NCI-H1092 (cell line): ENCODE measurements around the gene ABLIM2.
A peak's percentile ranks its signal among the peaks of the same experiment; 100 is the strongest.
"Not testable (repeated sequence)": the region's sequence is repeated elsewhere in the genome, so short reads cannot be mapped to it uniquely, and the experiment has no call there.

Experiments
- DNase-seq: peaks from one replicate; lab custom pipeline; 2025; lab: John Stamatoyannopoulos, UW

The ABLIM2 gene

DNA sequence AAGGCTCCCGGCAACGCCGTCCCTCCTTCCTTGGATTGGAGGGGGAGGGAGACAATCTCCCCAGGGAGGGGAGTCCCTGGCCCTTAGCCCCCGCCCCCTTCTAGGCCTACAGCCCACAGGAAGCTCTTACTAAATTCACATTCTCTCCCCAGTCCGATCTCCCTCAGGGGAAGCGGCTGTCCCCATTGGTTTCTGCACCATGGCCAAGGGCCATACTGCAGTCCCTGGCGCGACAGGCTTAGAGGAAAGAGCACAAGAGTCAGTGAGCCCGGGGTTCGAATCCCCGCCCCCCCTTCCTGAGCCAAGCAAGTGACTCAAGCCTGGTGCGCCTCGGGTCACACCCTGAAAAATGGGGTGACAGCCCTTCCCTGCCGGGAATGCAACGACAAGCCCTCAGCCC lies 1.1 kb downstream of the ABLIM2 start:
- peak; percentile 37 for DNase-seq

DNA sequence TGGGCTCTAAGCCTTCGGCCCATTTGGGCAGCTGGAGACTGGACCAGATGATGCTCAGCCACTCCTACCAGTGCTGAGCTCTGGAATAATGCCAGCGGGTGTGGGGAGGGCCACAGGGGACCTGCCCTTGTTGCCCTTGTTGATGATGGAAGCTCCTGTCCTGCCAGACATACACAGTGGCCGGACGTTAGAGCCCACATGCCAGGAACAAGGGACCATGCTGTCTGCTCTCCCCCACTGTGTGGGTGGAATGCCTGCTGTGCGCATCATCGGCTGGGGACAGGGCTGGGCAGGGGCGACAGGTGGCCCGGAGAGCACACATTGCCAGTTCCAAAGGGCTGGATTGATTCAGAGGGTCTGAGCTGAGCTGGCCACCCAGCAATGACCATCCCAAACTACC lies 2.0 kb downstream of the ABLIM2 start:
- no peak for DNase-seq

DNA sequence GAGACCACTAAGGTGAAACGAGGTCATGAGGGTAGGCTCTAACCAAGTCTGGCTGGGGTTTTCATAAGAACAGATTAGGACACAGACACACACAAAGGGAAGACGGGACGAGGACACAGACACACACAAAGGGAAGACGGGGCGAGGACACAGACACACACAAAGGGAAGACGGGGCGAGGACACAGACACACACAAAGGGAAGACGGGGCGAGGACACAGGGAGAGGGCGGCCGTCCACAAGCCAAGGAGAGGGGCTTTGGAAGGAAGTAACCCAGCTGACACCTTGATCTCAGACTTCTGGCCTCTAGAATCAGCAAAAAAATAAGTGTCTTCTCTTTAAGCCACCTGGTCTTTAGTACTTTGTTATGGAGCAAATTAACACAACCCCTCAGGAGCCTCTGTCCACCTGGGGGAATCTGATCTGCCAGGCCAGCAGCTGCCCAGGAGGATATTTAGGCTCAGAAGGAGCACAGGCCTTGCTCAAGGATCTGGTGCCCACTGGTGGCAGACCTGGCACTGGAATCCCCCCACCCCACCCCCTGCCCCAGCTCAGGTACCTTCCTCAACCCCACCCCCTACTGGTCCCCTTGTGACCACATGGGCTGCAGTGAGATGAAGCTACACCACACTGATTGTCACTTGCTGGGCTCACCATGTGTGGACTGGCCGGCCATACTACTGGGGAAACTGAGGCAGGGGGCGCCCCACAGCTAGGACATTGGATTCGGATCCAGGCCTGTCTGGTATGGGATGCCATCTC lies 2.8 kb downstream of the ABLIM2 start:
- DNase-seq: no peak

DNA sequence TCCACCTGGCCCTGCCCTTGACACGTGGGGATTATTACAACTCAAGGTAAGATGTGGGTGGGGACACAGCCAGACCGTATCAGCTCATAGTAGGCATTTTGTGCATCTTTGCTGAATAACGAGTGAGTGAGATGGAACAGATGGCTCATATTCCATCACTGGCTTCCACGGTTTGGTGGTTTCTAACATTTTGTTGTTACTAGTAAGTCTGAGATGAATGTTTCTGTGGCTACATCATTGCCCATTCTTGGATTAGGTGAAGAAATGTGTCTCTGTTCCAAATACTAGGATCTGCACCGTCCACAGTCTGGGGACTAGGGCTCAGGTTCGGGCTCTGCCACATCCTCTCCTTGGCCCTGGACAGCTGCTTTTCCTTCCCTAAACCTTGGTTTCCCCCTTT lies 3.6 kb downstream of the ABLIM2 start:
- DNase-seq: no peak

DNA sequence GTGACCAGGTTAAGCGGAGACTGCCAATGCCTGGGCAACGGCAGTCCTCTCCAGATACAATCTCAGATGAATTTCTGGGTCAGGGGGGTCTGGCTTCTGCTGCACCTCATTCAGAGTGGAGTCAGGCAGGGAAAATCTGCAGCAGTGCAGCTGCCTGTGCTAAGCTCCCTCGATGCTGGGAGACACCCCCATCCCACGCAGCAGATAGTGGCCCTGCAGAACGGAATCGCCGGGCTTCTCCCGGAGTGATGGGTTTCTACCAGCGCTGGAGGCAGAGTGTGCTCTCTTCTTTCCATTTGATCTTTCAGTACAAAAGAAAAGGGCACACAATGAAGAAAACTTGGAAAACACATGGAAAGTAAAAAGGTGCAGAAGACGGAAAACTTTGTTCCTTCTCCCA lies 5.2 kb downstream of the ABLIM2 start:
- DNase-seq: no peak

DNA sequence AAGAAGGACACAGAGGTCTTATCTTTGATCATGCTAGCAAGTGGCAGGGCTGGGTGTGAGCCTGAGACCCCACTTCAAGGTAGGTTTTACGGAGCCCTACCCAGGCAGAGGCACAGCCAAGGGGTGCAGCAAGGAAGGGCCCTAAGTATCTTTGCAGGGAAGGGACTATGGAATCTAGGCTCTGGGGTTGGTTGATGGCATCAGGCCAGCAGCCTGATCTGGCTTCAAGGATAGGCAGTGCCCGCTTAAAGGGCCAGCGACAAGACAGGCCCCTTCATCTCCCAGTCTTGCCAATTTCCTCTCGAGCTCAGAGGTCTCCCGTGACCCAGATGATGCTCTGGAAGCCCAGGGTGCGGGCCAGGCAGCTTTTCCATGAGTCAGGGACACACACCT lies 5.8 kb downstream of the ABLIM2 start:
- DNase-seq: no peak

DNA sequence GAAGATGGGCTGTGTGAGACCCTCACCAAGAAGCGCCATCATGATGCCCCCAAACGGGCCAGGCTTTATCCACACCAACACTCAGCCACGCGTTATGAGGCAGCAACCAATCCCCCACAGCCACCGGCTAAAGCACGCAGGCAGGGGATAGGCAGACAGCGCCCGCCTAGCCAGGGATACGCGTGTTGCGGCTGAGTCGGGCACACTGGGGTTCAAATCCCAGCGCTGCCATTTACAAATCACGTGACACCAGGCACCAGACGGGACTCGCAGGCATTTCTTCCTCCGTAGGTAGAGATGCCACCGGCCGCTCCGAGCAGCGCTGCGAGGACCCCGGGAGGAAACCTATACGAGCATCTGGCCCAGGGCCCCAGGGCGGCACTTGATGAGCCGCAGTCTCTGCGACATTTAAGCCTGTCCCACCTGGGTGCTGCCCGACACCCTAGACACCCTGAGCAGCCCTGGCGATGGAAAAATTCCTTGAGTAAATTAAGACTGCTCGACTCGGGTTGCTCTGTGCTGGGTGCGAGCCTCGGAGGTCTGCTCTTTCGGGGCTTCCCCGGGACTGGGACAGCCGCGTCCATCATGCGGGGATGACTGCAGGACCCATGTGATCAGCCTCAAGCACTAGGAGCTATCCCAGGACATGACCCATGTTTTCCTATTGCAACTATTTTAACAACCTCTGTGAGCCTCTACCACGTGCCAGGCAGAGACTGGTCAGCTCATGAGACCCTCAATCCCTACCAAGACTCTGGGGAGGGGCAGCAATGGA lies 6.3 kb downstream of the ABLIM2 start:
- no peak for DNase-seq

DNA sequence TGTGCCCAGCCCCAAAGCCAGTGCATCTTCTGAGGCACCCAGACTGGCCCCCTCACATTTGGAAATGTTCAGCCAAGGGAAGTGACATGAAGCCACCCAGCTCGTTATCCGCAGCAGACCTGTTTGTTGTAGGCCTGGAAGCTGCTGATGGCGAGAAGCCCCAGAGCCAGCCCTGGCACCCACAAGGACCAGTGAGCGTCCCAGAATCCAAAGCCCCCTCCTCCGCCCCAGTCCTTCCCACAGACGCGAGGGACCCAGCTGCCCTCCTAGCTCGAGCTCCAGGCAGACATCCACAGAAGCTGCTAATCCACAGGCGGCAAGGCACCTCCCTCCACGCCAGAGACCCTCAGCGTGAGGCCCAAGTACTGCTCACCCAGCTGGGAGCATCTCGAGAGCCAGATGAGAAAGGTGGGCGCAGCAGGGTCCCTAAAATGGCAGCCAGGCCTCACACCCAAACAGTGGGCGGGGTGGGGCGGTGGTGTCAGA lies 7.4 kb downstream of the ABLIM2 start:
- DNase-seq: no peak

DNA sequence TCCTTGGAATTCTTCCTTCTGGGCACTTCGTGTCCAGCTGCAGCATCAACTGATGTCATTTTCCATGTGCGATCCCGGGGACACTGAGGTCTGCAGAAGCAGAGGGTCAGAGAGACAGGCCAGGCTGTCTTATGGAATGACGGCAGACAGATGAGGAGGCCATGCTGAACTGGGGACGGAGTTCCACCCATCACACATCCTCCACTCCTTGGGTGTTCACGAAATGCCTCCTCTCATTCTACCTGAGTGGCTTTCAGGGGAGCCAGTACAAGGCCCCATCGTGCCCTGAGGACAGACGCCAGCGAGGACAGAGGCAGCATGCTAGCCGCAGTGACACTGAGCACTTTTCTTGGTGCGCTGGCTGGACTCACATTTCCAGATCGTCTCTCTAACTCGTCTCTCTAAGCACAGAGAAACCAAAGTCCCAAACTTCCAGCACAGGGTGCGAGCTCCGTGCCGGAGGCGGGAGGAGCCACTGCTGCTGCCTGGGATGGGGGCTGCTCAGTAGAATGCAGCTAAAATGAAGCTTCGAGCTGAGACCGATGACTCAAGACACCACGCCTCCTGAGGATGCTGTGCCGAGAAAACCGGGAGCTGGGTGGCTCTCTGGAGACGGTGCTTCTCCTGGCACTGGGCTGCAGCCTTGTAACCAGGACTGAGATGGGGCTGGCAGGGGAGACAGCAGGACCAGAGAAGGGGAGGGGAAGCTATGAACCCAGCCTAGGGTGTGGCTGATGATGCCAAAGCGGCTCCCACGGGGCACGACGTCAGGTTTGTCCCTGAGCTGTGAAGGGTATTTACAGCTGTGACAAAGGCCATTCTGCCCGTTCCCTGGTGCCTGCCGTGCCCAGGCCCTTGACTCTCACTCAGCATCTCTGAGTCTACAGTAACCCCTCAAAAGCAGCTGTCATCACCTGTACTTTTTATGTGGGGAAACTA lies 8.2 kb downstream of the ABLIM2 start:
- DNase-seq: no peak

DNA sequence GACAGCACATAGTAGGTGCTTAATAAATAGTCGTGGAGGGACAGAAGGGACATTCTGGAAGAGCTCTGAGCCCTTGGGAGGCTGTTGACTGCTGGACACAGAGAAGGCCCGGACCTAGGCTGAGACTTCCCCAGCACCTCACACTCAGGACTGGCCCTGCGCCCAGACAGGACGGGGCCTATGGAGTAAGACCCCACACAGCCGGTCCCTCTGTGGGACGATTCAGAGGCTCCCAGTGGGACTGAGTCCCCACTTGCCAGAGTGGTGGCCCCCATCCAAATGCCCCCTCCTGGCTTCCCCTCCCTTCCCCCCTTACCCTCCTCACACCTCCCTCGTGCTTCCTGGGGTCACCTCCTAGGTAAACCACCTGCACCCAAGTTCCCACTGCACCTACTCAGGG lies 8.9 kb downstream of the ABLIM2 start:
- DNase-seq: no peak

DNA sequence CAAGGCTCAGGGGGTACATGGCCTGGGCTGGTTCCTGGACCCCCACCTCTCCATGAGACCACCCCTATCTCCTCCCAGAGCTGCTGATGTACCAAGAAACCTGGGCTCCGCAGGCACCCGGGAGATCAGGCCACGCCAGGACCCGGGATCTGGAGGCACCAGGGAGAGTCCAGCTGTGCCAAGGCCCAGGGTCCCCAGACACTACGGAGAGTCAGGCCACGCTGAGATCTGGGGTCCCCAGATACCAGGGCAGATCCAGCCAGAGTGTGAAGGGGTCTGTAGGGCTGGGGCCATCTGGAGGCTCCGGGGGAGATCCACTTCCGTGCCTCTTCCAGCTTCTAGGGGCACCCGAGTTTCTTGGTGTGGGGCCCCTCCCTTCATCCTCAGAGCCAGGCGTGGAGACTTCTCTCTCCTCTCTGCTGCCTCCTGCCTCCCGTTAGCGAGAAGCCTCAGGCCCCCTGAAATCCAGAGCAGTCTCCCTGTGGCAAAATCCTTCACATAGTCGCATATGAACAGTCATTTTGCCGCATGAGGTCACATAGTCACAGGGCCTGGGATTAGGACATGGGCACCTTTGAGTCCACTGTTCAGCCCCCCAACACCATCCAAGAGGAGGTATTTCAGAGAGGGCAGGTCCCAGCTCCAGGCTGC lies 9.7 kb downstream of the ABLIM2 start:
- no peak for DNase-seq

DNA sequence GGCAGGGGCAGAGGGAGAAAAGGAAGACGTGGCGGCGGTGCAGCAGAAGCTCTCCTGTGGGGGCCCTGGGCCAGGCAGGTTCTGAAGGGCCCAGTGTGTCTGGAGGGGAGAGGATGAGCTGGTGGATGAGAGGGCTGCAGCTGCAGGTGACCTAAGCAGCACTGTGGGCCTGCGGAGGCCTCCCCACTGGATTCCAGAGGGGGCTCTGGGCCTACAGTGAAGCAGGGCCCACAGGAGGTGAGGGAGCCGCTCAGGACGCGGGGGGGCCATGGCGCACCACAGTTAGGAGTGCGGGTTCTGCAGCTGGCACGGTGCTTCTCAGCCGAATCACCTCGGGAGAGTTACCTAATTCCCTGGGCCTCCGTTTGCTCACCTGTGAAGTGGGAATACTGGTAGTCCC lies 10.5 kb downstream of the ABLIM2 start:
- no peak for DNase-seq

DNA sequence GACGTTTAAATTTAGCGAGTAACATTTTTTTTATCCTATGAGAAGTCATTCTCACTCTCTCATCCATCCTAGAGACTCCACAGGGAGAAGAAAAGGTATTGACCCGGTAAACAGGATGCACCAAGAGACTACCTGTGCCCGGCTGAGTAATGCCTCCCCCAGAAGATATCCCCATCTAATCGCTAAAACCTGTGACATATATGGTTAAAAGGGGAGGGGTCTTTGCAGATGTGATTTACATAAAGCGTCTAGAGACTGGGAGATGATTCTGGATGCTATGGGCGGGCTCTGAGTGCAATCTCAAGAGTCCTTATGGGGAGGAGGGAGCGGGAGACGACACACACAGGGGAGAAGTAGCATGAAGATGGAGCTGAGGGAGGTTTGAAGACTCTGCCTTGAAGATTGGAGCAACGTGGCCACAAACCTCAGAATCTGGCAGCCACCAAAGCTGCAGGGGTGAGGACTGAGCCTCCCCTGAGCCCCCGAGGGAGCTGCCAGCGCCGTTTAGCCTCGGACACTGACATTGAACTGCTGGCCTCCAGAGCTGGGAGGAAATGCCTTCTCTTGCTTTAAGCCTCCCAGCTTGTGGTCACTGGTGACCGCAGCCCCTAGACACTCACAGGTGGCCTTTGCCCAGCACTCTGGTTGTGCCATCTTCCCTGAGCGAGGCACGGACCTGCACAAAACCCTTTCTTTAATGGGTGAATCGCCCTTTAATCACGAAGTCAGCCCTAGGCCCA lies 11.2 kb downstream of the ABLIM2 start:
- no peak for DNase-seq

DNA sequence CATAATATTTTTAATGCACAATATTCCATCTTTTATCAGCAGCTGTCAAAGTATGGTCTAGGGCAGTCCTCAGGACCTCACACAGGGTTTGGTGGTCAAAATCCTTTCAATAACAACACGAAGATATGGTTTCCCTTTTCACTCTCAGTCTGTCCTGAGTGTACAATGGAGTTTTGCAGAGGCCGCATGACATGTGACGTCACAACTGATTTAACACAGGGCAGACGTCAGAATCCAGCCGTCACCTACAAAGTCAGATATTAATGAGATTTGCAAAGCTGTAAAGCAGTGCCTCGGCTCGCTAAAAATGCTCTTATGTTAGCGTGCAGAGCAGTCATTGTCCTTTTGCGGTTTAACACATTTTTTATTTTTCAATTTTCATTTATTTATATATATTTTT lies 12.5 kb downstream of the ABLIM2 start:
- DNase-seq: peak; percentile 52

DNA sequence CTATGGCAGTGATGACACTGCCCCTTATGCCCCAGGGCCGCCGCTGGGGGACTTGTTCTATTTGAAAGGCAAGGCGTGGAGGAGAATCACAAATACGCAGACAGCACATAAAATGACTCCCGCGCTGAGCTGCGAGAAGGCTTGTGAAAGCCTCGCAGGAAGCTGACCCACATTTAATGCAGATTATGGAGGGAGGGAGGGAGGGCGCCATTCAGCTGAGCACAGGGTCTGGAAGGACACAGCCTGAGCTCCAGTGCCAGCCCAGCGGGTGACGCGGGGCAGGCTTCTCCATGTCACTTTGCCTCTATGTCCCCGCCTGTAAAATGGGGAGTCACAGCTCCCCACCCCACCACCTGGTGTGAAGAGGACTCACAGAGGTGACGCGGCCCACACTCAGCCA lies 14.3 kb downstream of the ABLIM2 start:
- peak; percentile 45 for DNase-seq

DNA sequence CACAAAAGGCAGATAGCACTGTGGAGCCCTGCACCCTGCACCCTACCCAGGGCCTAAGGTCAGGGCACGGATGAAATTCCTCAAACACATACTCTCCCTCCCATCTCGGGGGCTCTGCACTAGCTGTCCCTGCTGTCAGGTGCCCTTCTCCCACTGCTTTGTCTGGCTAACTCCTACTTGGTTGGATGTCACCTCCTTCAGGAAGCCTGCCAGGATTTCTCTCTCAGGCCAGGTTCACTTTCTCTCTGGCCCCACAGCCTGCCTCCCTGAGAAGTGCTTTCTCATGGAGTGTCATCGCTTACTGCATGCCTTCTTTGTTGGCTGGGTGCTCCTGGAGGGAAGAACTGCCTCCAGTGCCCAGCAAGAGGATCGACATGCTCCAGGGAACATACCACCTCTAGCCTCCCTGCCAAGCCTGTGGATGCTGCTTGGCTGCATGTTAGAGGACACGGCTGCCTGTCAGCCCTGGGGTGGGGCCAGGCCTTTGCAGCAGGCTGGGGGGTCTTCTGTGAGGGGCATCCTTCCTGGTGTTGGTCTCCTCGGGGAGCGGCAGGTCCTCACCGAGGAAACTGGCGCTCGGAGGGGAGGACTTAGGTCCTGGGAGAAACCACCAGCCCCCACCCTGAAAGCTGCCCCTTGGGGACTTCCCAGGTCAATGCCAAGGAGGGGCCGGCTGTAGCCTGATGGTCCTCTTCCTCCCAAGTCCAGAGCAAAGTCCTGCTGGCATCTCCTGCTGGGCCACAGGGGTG lies 15.0 kb downstream of the ABLIM2 start:
- no peak for DNase-seq

DNA sequence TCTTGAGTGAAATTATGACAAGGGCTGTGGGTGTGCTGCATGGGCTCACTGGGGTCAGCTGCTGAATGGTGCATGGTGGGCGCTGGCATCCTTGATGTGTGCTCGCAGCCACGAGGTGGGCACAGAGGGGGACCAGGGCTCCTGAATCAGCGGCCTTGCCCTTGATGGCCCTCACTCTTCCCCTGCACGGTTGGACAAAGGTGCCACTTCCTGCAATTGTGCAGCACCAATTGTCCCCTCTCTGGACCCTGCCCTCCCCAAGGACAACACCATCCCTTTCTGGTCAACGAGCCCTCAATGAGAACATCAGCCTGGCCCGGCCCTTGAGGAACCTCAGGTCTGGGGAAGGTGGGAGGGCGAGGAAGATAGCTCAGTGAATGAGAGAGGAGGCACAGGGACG lies 16.1 kb downstream of the ABLIM2 start:
- no peak for DNase-seq

DNA sequence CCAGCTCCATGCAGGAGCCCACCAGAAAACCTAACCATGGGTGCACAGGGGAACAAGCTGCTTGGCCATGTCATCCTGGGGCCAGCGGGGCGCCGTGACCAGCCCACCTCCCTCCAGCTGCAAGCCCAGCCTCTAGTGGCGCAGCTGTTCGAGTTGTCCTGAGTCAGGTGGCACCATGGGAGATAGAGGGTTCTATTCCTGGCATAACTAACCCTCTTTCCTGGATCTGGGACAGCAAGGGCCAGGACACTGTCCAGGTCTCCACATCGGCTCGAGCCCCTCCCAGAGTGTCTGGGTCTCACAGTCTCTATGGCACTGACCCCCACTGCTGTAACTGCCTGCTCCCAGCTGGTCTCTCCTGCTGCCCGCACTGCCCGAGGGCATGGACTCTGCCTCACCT lies 16.7 kb downstream of the ABLIM2 start:
- DNase-seq: no peak

DNA sequence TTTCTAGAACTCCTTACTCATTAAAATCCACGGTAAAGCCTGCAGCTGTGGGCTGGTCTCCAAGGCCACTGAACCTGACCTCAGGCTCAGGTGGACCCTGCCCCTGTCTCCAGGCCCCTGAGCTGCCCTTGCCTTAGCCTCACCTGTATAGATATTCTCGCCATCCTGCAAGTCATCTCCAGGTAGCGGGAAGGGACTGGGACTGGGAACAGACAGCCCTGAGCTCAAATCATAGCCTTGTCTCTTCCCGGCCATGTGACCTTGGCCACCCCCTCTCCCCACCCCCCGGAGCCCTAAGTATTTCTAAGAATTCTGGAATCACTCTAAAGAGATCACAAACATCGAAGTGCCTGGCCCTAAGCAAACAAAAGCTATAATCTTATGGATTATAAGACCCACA lies 17.7 kb downstream of the ABLIM2 start:
- DNase-seq: no peak

DNA sequence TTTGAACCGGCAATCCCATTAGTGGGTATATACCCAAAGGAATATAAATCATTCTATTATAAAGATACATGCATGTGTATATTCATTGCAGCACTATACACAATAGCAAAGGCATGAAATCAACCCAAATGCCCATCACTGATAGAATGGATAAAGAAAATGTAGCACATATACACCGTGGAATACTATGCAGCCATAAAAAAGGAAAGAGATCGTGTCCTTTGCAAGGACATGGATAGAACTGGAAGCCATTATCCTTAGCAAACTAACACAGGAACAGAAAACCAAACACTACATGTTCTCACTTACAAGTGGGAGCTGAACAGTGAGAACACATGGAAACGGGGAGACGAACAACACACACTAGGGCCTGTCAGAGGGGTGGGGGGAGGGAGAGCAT lies 18.9 kb downstream of the ABLIM2 start:
- not testable (repeated sequence) for DNase-seq
